RPMI8226 (cell line): ENCODE results near the gene PI4KA.

Source experiments
- DNase-seq: peaks from one replicate; pipeline ENCODE4 v3.0.0-alpha.2; 2015

The PI4KA gene

DNA sequence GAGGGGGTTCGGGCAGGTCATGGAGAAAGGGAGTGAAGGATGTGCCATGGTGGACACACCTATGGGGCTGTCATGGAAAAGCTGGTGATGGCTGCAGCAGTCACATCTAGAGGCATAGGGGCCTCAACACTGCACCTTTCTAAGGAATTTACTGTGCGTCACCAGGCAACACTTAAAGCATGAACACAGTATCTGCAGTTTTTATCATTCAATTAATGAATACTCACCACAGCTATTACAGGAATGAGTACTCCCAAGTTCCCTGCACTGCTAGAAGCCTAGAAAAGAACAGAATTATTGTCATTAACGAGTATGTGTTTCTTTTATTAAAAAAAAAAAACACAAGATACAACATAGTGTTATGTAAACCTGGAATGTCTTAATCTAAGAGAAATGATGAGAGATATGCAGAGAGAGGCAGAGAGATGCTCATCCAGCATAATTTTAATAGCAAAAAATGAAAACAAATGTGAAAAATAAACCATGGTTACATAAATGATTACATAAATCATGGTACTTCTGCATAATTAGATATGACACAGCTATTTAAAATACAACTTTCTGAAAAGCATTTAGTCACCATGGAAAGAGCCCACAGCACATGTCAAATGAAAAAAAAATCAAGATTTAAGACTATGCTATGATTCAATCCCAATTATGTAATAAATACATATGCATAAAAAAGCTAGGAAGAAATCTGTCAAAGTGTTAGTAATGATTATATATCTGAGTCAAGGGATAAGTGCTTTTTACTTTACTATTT is 65.5 kb downstream of the PI4KA start:
- no peak for DNase-seq

DNA sequence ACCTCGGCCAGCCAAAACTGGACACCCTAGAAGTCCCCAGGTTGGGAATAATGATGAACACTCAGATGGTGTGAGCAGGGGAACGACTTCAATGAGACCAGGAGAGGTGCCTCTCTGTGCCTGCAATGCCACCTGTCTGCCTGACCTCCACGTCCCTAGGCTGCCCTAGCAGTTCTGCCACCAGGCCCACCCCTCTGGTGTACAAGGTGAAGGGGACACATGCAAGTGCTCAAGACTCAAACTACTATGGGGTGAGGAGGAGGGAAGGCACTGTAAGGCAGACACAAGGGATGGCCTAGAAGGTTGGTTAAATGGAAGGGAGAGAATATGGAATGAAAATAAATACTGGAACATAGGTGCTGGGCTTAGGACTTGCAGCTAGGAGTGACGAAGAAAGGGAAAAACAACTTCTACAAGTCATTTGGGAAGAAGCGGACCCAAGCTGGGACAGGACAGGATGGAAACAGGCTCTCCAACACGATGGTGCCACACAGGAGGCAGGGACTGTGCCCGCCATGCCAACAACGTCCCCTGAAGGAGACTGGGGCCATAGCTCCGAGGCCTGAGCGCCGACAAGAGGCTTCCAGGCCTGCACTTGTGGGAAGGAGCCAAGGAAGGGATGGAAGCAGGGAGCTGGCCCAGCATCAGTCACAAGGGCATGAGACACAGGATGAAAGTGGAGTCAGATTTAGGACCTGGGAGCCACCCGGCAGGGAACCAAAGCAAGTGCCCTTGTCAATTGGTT is 66.2 kb downstream of the PI4KA start:
- no peak for DNase-seq

DNA sequence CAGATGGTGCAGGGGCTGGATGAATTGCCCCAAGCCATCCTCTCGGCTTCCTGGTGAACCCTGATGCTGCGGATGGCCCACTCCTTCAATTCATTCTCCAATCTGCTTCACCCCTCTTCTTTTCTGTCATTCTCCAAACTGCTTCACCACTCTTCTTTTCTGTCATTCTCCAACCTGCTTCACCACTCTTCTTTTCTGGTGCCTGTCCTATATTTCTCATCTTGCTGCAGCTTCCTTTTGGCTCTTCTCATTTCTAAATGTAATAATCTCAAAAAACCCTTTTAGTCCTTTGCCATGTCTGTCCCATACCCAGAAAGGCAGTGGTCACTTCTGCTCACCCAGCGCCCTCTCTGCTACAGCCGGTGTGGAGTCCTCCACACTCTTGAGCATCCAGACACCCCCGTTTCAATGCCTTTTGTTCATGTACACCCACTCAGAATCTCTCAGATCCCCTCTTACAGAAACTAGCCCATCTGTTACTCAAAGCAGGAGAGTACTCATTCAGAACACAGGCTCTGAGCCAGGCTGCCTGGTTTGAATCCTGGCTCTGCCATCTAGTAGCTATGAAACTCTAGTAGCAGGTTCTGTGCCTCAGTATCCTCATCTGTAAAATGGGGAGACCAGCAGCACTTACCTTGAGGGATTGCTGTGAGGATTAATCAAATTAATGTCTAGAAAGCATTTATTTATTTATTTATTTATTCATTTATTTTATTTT is 69.8 kb downstream of the PI4KA start:
- no peak for DNase-seq

DNA sequence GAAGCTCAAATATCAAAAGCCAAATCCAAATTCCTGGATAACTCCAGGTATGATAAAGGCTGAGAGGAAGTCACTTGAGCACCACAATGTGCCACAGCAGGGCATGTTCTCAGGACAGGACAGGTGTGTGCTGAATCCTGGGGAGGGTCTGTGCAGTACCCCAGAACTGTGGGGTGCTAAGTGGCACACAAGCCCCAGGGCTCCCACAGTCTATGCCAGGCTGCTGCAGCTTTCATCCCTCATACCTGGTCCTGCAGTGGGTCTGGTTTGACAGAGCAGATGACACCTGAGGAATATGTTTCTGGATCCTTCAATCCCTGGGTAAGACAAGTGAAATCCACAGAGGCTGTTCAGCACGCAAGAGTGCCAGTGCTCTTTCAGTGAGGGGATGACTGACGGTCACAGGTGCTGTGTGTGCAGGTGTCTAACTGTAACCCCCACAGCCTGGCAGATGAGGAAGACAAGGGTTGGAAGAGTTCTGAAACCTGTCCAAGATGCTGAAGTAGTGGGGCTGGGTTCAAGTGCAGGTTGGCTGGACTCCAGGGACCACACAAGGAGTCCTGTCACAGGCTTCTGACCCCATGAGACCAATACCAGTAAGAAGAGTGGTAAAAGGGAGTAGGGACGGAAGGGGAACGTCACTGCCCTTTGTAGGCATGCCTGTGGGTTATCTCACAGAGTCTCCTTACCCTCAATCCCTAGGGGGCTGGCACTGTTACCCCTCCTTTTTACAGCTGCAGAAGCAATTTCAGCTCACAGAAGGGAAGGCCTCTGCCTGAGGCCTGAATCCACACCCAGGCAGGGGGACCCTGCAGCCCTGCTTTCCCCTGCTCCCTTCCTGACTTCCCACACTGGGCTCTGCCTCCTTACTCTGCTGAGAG is 70.6 kb downstream of the PI4KA start:
- DNase-seq: peak; percentile 38

DNA sequence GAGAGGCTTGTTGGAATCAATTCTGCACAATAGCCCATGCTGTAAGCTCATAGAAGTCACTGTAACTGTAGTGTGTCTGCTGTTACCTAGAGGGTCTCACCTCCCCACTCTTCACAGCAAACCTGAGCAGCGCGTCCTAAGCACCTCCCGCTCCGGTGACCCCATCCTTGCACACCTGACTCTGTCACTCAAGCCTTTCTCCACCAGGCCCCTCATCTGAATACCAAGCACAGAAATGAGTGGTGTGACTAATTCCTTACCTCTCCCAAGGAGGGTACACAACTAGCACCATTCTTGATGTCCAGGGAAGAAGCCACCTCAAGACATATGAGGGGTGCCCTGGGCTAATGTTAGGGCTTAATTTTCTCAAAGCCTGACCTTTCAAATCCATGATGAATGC is 71.4 kb downstream of the PI4KA start:
- no peak for DNase-seq

DNA sequence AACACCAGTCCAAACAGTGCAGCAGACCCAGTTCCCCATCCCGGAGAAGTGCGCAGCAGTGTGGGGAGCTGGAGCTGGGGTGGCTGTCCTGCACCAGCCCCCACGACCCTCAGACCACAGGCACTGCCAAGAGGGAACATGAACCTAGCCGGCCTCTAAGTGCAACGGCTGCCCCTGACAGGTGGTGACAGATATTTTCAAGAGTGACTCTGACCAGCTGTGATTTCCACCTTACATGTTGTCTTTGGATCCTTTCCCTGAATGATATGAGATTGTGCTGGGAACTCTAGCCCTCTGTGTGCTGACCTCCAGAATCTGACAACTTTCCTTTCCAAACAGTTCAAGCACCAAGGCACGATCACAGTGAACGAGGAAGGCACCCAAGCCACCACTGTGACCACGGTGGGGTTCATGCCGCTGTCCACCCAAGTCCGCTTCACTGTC is 72.1 kb downstream of the PI4KA start:
- DNase-seq: no peak

DNA sequence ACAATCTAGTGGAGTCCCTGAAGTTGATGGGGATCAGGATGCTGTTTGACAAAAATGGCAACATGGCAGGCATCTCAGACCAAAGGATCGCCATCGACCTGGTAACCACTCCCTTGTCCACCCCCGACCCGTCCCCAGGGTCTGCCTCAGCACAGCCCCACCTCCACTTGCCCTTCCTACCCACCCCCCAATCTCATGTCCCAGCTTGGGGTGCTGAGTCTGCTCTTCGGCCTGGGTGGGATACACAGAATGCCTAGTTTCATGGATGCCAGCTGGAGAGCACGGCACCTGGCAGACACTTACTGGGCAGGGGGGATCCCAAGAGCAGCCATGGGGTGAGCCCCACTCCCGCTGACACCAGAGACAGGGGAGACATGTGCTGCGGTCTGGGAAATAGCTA is 72.6 kb downstream of the PI4KA start:
- DNase-seq: no peak

DNA sequence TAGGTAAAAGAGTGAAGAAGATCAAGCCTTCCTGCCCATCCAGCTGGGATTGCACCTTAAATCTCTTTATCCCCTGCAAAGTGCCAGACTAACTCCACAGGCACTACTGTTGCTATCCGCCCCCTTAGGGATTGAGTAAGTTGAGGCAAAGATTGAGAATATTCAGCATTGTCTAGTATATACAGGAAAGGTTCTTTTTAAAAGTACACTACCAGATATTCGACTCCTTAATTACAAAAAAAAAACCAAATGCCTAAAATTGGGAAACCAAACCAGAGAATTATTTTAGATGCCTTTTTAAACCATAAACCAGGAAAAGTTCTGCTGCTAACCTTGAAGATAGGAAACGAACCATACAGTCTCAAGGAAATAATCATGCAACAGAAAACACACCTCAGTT is 73.2 kb downstream of the PI4KA start:
- no peak for DNase-seq

DNA sequence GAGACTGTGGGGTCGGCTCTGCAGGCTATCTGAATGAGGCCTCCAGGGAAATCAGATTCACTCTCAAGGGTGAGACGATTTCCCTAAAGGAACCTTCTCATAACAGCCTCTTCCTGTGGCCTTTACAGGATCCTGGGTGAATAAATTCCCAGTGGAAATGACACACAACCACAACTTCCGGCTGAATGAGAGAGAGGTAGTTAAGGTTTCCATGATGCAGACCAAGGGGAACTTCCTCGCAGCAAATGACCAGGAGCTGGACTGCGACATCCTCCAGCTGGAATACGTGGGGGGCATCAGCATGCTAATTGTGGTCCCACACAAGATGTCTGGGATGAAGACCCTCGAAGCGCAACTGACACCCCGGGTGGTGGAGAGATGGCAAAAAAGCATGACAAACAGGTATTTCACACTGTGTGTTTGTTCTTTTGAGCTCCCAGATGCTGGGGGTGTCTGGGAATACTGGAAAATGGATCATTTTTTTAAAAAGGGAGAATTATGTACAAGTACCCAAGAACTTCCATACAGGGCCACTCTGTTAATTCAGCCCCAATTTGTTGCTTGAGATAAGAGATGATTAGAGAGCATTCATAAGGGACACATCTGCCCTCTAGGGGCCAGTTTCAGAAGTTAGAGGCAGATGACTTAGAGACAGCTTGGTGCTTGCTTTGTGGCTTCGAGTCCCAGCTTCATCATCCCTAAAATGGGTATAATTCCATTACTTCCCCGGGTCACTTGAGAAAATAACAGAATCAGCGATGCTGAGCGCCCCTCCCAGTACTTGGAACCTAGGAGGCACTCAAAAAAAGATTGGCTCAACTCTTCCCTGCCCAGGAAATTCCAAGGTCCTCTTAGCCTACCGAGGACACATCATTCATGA is 74.5 kb downstream of the PI4KA start:
- peak; percentile 34 for DNase-seq

DNA sequence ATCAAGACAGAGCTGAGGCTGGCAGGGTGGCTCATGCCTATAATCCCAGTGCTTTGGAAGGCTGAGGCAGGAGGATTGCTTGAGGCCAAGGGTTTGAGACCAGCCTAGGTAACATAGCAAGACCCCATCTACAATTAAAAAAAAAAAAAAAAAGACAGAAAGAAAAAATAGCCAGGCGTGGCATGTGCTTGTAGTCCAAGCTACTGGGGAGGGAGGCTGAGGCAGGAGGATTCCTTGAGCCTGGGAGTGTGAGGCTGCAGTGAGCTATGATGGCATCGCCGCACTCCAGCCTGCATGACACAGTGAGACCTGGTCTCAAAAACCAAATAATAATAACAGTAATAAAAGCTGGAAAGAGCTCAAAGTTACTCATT is 75.3 kb downstream of the PI4KA start:
- DNase-seq: no peak

DNA sequence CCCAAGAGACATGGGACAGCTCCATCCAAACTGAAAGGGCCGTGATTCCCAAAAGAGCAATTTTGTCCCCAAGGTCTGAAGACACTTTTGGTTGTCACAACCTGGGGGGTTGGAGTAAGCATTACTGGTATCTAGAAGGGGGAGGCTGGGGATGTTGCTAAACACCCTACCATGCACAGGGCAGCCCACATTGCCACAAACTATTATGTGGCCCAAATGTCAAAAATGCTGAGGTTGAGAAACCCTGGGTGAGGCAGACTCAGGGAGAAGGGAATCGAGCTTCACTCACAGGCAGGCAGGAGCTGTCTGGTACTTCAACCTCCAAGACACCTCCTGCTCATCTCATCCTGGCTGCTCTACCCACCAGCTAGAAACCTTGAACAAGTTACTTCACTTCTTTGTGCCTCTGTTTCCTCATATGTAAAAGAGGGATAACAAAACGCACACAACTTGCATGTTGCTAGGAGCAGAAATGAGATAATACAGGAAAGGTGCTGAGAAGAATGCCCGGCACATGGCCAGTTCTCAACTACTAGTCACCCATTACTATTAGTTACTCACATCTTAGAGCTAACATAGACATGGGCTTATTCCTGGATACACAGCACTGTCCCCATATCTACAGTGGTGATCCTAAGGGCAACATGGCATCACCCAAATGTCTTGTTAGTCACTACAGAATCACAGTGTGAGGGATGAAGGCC is 75.9 kb downstream of the PI4KA start:
- no peak for DNase-seq

DNA sequence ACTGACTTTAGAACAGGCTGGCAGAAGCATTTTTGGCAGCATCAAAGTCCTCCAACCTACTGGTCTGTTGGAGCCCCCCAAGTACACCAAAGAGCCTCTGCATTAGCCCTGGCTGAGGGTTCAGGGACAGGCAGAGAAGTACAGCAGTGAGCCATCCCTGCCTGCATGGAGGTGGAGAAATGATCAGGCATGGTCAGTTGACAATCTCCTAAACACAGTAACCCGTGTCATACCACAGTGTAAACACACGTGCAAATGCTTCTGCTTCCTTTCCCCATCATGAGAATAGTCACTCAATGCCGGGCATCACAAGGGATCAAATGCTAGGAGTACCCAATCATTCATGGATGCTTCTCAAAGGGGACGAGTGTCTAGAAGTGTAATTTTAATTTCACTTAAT is 76.5 kb downstream of the PI4KA start:
- DNase-seq: no peak

DNA sequence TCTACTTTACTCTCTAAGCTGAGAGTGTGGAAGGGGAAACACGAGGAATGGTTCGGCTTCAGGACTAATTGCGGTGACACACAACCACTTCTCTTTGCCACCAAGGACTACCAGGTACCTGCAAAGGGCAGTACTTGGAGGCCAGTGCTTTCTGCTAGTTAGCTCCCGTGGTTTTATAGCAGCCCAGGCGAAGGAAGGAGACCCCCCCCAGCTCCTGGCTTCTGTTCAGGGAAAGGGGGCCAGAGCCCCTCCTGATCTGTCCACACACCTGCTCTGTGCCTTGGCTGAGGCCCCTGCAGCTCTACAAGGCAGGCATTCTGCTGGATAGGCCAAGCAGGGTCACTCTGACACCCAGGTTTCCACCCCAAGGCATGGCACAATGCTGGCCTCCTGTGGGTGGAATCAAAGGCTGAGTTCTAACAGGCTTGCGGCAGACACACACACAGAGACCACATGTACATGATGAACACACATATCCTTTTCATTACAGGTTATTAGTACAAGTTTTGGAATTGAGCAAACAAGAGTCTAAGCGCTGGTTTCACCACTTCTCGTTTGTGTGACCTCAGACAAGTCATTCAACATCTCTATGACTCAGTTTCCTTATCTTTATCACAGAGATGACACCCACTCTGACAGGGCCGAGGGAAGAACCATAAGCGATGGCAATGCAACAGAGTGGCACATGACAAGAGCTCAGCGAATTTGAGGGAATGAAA is 77.2 kb downstream of the PI4KA start:
- DNase-seq: no peak

DNA sequence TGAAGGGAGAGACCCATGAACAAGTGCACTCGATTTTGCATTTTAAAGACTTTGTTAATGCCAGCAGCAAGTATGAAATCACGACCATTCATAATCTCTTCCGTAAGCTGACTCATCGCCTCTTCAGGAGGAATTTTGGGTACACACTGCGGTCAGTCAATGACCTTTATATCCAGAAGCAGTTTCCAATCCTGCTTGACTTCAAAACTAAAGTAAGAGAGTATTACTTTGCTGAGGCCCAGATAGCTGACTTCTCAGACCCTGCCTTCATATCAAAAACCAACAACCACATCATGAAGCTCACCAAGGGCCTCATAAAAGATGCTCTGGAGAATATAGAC is 78.8 kb downstream of the PI4KA start:
- DNase-seq: no peak

DNA sequence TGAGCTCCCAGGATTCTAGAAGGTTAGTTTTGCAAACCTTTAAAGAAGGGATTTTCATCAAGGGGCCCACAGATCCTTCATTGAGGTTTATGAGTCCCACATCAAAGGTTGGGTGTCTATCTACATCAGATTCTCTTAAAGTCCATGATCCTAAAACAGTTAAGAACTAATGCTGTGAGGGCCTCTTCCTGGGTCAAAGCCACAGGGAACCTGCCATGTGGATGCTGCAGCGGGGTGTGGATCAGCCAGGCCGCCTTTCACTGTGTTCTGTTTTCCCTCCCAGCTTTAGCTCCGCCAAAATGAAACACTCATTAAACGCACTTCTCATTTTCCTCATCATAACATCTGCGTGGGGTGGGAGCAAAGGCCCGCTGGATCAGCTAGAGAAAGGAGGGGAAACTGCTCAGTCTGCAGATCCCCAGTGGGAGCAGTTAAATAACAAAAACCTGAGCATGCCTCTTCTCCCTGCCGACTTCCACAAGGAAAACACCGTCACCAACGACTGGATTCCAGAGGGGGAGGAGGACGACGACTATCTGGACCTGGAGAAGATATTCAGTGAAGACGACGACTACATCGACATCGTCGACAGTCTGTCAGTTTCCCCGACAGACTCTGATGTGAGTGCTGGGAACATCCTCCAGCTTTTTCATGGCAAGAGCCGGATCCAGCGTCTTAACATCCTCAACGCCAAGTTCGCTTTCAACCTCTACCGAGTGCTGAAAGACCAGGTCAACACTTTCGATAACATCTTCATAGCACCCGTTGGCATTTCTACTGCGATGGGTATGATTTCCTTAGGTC is 79.4 kb downstream of the PI4KA start:
- DNase-seq: no peak

DNA sequence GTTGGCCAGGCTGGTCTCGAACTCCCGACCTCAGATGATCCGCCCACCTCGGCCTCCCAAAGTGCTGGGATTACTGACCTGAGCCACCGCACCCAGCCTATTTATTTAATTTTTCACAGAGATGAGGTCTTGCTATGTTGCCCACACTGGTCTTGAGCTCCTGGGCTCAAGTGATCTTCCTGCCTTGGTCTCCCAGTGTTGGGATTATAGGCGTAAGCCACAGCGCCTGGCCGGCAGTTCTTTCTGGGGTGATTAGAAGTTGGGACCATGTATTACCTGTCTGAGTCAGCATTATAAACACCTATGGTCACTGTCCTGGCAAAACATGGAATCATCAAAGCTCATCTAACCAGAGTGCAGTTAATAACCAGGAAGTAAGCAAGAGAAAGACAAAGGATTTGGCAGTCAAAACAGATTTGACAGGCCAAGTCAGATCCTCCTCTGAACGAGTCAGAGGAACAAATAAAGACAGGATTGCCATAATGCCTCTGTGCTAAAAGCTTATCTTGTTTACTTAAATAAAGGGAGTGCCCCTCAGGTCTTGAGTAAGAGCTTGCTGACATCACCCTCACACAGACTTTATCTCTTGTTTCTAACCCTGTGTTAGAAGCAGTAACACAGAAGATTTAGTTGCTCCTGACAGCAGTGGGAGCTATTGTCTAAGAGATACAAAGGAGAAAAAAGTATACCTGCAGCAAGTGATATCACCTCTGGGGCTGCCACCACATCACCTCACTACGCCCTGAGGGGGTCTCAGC is 81.0 kb downstream of the PI4KA start:
- no peak for DNase-seq

DNA sequence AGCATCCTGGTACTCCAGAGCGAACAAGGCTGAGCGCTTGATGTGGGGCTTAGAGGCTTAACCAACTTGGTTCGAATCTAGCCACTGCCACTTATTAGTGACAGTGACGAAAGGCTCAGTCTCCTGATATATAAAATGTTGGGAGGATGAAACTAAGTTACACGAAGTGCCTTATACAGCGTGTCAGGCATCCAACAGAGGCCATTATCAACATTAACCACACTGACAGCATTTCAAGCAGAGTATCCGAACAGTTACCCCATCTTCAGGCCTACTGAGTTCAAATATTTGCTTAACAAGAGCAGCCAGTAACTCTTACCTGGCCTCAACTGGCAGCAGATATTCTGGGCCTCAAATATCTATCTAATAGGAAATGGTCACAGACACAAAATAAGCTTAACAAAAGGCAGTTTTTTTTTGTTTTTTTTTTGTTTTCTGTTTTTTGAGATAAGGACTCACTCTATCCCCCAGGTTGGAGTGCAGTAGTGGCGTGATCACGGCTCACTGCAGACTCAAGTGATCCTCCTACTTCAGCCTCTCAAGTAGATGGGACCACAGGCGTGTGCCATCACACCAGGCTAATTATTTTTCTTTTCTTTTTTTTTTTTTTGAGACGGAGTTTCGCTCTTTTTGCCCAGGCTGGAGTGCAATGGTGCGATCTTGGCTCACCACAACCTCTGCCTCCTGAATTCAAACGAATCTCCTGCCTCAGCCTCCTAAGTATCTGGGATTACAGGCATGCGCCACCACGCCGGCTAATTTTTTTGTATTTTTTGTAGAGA is 81.8 kb downstream of the PI4KA start:
- DNase-seq: no peak

DNA sequence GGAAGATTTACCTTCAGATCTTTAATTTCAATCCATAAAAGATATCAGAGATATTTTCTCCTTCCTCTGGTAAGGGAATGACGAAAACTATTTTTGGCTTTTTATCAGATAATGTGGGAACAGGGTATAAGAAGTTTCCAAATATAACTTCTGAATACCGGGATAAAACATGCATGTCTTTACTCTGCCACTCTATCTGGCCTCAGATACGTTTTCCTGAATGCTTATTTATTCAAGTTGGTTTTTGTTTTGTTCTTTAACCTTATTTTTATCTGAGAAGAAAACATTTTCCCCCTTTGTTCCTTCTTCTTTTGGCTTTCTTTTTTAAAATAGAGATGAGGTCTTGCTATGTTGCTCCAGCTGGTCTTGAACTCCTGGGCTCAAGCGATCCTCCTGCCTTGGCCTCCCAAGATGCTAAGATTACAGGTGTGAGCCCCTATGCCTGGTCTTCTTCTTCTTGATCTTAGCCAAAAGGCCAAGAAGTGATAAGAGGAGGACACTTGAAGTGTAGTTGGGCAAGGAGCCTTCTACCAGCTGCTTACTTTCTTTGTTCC is 83.2 kb downstream of the PI4KA start:
- DNase-seq: no peak
